Subcutaneous adipose tissue (tissue), 4 donors: ENCODE results near the gene TNNI3. TPM values are rescaled to one million over a fixed set of nuclear protein-coding genes. Genes with fewer than 3 reads are reported as not detected.

Experiments used
- CTCF ChIP-seq: fragments of 450-650 bp; IDR thresholded peaks from one replicate; pipeline ENCODE4 v1.5.1; 2016; ENCODE audit warnings: low read depth, mild to moderate bottlenecking, control low read depth, antibody characterized with exemption, moderate library complexity
- small RNA-seq: library from RNA; depleted of rRNA; stranded (forward); fragments of <200 nt; gene quantifications from one replicate; pipeline ENCODE3, GENCODE V24; 2016
- total RNA-seq, 4 donors: library from RNA; depleted of rRNA; stranded (reverse); fragments of >200 nt; gene quantifications; one replicate each; pipeline ENCODE4 v1.1.0, GENCODE V29; 2016

Gene TNNI3
- total RNA-seq, 4 donors from 2014 or later, result not detected

DNA sequence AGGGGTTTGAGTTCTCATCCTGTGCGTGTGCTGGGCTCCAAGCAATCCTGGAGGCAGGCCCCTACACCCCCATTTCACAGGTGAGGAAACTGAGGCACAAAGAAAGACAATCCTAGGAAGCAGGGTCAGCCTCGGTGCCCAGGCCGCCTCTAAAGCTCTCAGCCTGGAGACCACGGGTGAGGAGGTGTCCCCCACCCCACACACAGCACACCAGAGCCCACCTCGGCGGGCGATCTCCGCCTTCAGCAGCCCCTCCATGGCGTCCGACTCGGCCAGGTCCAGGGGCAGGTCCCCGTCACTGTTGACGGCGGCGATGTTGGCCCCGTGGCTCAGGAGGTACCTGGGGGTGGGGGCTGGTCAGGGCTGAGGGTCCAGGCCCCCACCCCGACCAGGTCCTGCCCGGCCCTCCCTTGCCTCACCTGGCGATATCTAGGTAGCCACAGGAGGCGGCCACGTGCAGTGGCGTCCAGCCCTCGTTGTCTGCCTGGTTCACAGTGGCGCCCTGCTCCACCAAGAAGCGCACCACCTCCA is 45.2 kb downstream of the TNNI3 start:
- no peak for TF ChIP-seq CTCF

GRCh38 chr19:55111238-55111831 is 46.2 kb downstream of the TNNI3 start:
- TF ChIP-seq CTCF, result no peak

DNA sequence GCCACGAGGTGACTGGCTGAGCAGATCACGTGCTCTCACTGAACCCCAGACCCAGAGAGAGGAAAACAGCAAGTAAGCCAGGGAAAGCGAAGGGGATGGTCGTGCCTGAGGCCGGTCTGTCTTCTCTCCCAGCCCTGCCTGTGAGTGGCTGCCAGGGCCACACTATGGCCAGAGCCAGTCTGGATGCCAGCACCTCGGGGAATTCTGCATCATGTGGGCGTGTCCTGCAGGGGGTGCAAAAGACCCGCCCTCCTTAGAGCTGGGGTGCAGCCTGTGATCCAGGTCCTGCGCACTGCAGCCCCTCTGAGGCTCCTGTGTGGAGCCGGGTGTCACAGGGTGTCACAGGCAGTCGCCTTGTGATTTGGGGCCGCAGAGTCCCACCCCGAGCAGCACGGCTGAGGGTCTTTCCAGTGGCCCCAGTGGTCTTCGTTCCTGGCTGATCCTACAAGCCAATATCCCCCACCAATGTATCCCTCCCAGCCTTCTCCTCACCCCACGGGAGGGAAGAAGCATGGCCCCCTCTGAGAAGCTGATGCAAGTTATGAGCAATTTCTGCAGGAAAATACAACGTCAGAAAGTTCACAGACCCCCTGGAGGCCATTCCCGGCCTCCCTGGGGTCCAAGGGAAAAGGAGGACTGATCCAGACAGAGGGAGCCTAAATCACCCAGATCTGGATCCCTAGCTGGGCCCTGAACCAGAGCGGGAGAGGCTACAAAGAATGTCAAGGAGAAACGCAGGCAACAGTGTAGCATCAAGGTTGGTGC is 47.8 kb downstream of the TNNI3 start:
- TF ChIP-seq CTCF, result no peak

- TF ChIP-seq CTCF, result no peak
Measured at GRCh38 chr19:55106591-55106990, 50.9 kb downstream of the TNNI3 start.

DNA sequence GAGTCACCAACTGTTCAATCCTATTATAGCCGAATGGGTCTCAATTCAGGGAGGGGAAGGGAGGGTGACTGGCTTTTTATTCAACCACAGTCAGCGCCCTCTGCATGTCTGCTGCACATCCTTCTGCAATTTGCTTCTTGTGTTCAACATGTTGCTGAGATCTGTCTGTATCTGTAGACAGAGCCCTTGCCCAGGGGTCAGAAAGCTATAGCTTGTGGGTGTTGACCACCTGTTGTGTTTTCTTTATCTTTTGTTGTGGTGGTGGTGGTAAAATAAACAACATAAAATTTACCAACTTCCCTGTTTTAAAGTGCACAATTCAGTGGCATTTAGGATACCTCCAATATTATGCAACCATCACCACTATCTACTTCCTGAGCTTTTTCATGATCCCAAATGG is 52.3 kb downstream of the TNNI3 start:
- TF ChIP-seq CTCF, result no peak

DNA sequence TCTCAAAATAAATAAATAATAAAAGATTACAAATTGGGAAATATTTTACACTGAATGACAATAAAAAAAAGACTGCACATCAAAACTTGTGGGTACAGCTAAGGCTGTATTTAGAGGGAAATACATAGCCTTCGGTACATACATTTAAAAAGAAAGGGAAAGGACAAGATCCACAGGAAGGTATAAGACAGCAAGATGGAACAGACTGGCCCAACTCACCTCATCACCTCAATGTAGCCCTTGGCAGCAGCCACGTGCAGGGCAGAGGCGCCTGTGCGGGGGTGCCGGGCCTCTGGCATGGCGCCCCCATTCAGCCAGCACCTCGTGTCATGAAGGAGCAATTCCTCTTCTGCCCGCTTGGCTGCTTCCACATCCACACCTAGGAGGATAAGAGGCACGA is 54.3 kb downstream of the TNNI3 start:
- no peak for TF ChIP-seq CTCF

Small RNA genes lying within 50 kb of the gene (small RNA-seq; reads per million reads assigned to genes)
- gene MIR7975 (not detected), gene RF01210 (not detected)

Other genes starting within 250 kb of the TNNI3 start
- gene NLRP7, start 210.2 kb downstream of the TNNI3 start, total RNA-seq, result not detected
- gene NLRP2, start 191.4 kb downstream of the TNNI3 start, total RNA-seq, result 1 to 10 TPM in 2 of 4 donors, under 1 TPM in 1, not detected in 1; 0.68 to 1.3 (median 1.1) TPM
- not detected for gene GP6, start 119.5 kb downstream of the TNNI3 start, total RNA-seq
- 10 to 100 TPM in 1 of 4 donors, 1 to 10 TPM in 3; 2.6 to 14.3 (median 6.0) TPM for gene RDH13, start 94.6 kb downstream of the TNNI3 start, total RNA-seq
- under 1 TPM in 3 of 4 donors, not detected in 1; 0.33 to 0.66 (median 0.51) TPM for gene EPS8L1, start 81.9 kb downstream of the TNNI3 start, total RNA-seq
- 100 to 1,000 TPM in 1 of 4 donors, 10 to 100 TPM in 3; 30.0 to 149 (median 69.6) TPM for gene PPP1R12C, start 40.1 kb downstream of the TNNI3 start, total RNA-seq
- gene TNNT1, start 8.5 kb downstream of the TNNI3 start, total RNA-seq, result 10 to 100 TPM in 1 of 4 donors, not detected in 3; 17.5 TPM
- gene DNAAF3, start 8.9 kb upstream of the TNNI3 start, total RNA-seq, result under 1 TPM in 2 of 4 donors, not detected in 2; 0.34 to 0.88 TPM
- gene SYT5, start 22.6 kb upstream of the TNNI3 start, total RNA-seq, result not detected
- 1 to 10 TPM in 2 of 4 donors, under 1 TPM in 2; 0.19 to 2.9 (median 1.3) TPM for gene PTPRH, start 51.8 kb upstream of the TNNI3 start, total RNA-seq
- 1 to 10 TPM in 1 of 4 donors, under 1 TPM in 1, not detected in 2; 0.22 to 2.3 TPM for gene TMEM86B, start 71.0 kb upstream of the TNNI3 start, total RNA-seq
- 10 to 100 TPM; 23.6 to 42.8 (median 26.6) TPM for gene PPP6R1, start 101.3 kb upstream of the TNNI3 start, total RNA-seq
- 10 to 100 TPM in 2 of 4 donors, 1 to 10 TPM in 2; 4.9 to 17.9 (median 10.4) TPM for gene HSPBP1, start 122.4 kb upstream of the TNNI3 start, total RNA-seq
- 1 to 10 TPM in 1 of 4 donors, under 1 TPM in 1, not detected in 2; 0.38 to 1.1 TPM for gene BRSK1, start 126.3 kb upstream of the TNNI3 start, total RNA-seq
- 10 to 100 TPM in 3 of 4 donors, 1 to 10 TPM in 1; 10.0 to 17.8 (median 14.4) TPM for gene TMEM150B, start 167.6 kb upstream of the TNNI3 start, total RNA-seq
- 10 to 100 TPM in 1 of 4 donors, 1 to 10 TPM in 3; 7.0 to 24.1 (median 8.0) TPM for gene KMT5C, start 182.1 kb upstream of the TNNI3 start, total RNA-seq
- gene COX6B2, start 197.0 kb upstream of the TNNI3 start, total RNA-seq, result not detected
- gene GARIN5B, start 205.5 kb upstream of the TNNI3 start, total RNA-seq, result not detected
- not detected for gene IL11, start 212.7 kb upstream of the TNNI3 start, total RNA-seq
- not detected for gene TMEM190, start 219.1 kb upstream of the TNNI3 start, total RNA-seq
- 1 to 10 TPM in 1 of 4 donors, under 1 TPM in 1, not detected in 2; 0.44 to 2.8 TPM for gene TMEM238, start 226.6 kb upstream of the TNNI3 start, total RNA-seq
- 100 to 1,000 TPM; 283 to 590 (median 367) TPM for gene RPL28, start 228.2 kb upstream of the TNNI3 start, total RNA-seq